Superior temporal gyrus (tissue), 1 donor: ENCODE data around the gene HES5.
A peak's percentile ranks its signal among the peaks of the same experiment; 100 is the strongest.

ENCODE experiments used
- DNase-seq: peaks from one replicate; pipeline ENCODE4 v3.0.0-alpha.2; 2016; ENCODE audit errors: extremely low spot score

Gene HES5

GRCh38 chr1:2546515-2547209 lies 16.6 kb upstream of the HES5 start:
- no peak for DNase-seq

- no peak for DNase-seq
These were observed 15.9 kb upstream of the HES5 start for GRCh38 chr1:2545754-2546514.

- no peak for DNase-seq
These were observed 15.0 kb upstream of the HES5 start for GRCh38 chr1:2544875-2545640.

- DNase-seq, result no peak
These were observed 14.2 kb upstream of the HES5 start for GRCh38 chr1:2544093-2544874.

DNA sequence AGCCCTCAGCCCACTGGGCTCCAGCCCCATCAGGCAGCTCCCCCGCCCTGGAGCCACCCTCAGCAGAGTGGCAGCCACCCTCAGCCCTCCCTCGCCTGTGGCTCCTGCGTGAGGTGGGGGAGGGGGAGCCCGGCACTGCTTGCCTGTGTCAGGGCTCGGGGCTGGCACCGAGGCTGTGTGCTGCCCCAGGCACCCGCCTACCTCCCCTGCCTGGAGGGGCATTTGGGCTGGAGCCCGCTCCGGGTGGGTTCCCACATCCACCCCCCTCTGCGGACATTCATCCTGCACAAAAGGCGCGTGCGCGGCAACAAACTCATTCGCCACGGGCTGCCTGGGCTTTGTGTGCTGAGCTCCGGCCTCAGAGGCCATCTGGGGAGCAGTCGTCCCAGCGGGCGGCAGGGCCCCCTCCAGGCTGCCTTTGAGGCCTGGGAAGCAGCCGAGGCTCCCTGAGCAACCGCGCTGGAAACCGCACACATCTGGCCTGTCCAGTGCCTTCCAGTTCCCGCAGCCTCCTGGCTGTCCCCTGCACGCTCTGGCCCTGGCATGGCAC lies 13.6 kb upstream of the HES5 start:
- peak; percentile 68 for DNase-seq

- DNase-seq, result no peak
These were observed 12.3 kb upstream of the HES5 start for GRCh38 chr1:2542246-2542915.

GRCh38 chr1:2541619-2542245 lies 11.7 kb upstream of the HES5 start:
- no peak for DNase-seq

DNA sequence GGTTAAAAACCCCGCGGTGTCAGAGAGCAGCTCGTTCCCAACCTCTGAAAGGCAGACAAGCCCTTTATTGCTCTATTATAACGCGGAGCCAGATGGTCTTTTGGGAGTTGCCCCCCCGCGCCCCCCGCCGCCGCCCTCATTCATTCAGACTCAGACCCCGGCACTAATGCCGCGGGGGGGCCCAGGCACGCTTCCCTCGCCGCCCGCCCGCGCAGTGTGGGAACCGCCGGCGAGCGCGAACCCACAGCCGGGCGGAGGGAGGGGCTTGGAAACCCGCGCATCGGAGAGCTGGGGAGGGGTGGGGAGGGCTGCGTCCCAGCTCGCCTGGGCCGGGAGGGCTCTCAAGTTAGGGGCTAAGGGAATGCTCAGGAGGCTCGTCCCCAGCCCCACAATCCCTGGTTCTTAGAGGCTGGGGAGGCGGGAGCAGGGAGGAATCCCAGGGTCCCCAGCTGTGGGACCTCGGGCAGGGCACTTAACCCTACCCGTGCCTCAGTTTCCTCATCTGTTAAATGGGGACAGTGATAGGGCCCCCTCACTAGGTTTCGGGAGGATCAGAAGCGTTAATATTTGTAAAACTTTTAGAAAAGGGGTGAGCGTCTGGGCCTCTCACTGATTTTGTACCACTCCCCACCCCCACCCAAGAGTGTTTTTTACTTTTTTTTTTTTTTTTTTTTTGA lies 10.9 kb upstream of the HES5 start:
- no peak for DNase-seq

GRCh38 chr1:2539312-2539907 lies 9.3 kb upstream of the HES5 start:
- no peak for DNase-seq

- DNase-seq, result no peak
These were observed 8.8 kb upstream of the HES5 start for GRCh38 chr1:2538872-2539271.

GRCh38 chr1:2538376-2538775 lies 8.3 kb upstream of the HES5 start:
- DNase-seq, result no peak

- no peak for DNase-seq
These were observed 7.7 kb upstream of the HES5 start for GRCh38 chr1:2537784-2538115.

DNA sequence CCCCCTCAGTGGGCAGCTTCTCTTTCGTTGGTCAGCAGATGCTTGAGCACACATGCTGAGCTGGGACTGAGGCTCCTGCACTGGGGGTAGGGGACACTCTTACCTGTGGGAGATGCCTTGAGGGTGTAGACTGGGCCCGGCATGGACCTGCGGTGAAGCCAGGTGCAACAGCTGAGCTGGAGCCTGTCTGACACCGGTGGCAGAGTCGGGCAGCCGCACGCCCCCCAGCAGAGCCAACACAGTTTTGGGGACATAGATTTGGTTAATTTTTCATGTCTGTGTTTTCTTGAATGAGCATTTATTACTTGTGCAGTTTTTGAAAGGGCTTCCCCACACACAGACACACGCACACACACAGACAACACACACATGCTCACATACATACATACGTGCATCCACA lies 5.9 kb upstream of the HES5 start:
- no peak for DNase-seq

DNA sequence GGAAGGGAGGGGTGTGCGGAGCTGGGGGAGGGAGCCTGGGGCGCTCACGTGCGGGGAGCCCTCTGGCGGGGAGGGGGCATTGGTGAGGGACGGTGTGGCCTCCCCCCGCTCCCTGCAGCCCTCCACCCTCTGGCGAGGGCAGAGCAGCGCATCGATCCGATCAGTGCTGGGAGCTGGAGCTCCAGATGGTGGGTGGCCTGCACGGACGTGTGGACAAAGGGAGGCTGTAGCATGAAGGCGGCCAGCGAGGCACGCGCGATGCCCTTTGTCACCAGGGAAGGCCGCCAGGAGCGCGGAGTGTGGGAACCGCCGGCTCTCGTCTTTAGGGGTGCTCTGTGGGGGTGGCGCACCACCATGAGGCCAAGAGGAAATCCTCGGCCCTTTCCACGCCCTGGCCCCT lies 5.4 kb upstream of the HES5 start:
- DNase-seq, result no peak

DNA sequence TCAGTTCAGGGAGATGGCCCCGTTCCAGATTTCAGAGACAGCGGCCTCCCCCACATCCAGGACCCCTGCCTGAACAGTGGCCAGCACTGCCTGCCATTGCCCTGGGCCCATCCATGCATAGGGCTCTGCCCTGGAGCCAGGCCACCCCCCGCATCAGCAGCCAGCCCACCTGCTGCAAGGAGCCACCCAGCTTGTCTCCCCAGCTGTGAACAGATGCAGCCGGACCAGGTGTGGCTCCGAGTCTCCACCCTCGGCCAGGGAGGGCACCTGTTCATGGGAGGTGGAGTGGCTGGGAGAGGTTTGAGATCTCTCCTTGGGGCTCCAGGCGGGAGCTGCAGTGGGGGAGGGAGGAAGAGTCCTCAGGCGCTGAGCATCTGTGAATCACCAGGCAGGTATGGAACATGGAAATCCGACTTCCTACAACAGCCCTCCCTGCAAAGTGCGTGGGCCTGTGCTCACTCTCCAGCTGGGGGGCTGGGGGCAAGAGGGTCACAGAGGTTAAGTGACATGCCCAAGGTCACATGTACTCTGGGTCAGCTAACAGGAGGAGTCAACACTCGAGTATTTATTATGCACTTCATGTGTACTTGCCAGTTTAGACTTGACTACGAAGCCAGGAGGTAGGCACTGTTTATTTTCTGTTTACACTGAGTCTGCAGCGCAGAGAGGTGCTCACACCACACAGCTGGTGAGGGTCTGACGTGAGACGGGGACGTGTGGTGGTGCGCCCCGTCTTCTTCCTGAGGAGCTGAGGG lies 4.8 kb upstream of the HES5 start:
- no peak for DNase-seq

DNA sequence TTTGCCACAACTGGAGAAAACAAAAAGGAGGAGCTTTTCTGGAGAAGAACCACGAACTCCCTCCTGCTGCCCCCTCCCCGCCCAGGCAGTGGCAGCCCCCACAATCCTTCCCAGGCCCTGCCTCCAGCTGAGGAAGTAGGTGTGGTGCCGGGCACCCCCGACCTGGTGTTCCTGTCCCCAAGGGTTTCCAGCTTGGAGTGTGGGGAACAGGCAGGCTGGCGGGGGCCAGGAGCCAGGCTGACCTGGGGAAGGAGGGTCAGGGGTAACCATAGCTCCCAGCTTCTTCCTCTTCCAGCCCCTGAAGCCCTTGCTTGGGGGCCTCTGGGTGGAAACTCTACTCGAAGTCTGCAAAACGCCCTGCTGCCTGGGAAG lies 4.2 kb upstream of the HES5 start:
- no peak for DNase-seq

GRCh38 chr1:2533365-2533764 lies 3.3 kb upstream of the HES5 start:
- no peak for DNase-seq

GRCh38 chr1:2532485-2533160 lies 2.6 kb upstream of the HES5 start:
- no peak for DNase-seq
